Stimulated activated CD8-positive, alpha-beta memory T cell treated with anti-CD3 and anti-CD28 coated beads, Interleukin-7, amount 100 ng/mL, for 24 hours (primary cell): ENCODE data around the gene SSX5.
"Not testable (repeated sequence)": the region's sequence is repeated elsewhere in the genome, so short reads cannot be mapped to it uniquely, and the experiment has no call there.

Source experiments
- DNase-seq: peaks from one replicate; pipeline ENCODE4 v3.0.0-alpha.2; 2020; ENCODE audit warnings: low read depth

The SSX5 gene, protein sequence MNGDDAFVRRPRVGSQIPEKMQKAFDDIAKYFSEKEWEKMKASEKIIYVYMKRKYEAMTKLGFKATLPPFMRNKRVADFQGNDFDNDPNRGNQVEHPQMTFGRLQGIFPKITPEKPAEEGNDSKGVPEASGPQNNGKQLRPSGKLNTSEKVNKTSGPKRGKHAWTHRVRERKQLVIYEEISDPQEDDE

GRCh38 chrX:48196745-48197201, at the start of gene SSX5:
SSX5 (minus strand) TSS chrX:48196795; CDS start chrX:48195358, 1,437 bp downstream.
- DNase-seq: no peak

DNA sequence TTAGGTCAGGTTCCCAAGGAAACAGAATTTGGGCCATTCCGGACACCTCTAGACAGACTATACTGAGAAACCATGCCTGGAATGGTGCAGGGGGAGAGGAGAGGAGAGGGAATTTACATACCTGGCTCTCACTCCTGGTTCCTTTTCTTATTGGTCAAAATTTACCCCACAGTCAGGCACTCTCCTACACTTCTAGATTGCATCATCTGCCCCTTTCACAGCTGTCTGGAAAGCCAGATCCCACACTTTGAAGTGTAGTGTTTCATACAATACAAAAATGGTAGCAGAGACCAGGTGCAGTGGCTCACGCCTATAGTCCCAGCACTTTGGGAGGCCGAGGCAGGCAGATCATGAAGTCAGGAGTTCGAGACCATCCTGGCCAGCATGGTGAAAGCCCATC, 27.6 kb upstream of the SSX5 start:
- not testable (repeated sequence) for DNase-seq

DNA sequence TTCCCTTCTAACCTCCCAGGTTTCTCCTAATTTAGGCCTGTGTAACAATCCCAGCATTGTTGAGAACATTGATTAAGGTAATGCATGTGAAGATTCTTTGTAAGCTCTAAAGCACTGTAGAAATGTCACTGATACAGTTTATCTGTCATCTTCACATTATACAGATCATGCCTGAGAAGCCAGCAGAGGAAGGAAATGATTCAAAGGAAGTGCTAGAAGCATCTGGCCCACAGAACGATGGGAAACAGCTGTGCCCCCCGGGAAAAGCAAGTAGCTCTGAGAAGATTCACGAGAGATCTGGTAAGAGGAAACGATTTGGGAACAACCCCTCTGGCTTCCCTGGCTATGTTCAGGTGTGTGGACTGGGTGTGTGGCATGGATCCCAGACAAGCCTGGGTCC, 17.7 kb upstream of the SSX5 start:
- DNase-seq: not testable (repeated sequence)

DNA sequence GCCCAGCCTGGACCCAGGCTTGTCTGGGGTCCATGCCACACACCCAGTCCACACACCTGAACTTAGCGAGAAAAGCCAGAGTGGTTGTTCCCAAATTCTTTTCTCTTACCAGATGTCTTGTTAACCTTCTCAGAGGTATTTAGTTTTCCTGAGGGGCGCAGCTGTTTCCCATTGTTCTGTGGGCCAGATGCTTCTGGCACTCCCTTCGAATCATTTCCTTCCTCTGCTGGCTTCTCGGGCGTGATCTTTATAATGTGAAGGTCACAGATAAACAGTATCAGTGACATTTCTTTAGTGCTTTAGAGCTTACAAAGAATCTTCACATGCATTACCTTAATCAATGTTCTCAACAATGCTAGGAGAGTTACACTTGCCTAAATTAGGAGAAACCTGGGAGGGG, 6.6 kb downstream of the SSX5 start:
- DNase-seq: not testable (repeated sequence)

- DNase-seq: not testable (repeated sequence)
These were observed 14.7 kb downstream of the SSX5 start for GRCh38 chrX:48181882-48182281.

GRCh38 chrX:48180811-48181210, 15.8 kb downstream of the SSX5 start:
- no peak for DNase-seq

DNA sequence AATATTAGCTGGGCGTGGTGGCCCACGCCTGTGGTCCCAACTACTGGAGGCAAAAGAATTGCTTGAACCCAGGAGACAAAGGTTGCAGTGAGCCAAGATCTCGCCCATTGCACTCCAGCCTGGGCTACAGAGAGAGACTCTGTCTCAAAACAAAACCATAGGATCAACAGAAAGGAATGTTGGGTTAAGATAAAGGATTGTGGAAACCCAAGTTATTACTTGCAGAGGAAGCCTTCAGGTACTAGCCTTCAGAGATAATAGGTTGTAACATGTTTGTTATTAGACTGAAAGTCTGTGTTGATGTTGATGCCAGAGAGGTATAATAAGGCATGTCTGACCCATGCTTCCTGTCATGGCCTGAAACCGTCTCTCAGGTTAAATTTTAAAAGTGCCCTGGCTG, 16.9 kb downstream of the SSX5 start:
- no peak for DNase-seq

DNA sequence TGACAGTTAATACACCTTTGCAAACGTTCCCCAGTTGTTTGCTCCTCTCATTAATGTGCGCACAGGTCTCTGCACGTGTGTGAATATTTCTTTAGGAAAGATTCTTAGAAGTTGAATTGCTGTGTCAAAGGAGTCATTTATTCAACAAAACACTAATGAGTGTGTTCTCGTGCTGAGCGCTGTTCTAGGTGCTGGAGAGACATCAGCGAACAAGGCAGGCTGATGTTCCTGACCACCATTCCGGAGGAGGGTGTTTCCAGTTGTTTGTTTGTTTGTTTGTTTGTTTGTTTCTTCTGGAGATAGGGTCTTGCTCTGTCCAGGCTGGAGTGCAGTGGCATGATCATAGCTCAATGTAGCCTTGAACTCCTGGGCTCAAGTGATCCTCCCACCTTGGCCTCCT, 30.3 kb downstream of the SSX5 start:
- DNase-seq: not testable (repeated sequence)

DNA sequence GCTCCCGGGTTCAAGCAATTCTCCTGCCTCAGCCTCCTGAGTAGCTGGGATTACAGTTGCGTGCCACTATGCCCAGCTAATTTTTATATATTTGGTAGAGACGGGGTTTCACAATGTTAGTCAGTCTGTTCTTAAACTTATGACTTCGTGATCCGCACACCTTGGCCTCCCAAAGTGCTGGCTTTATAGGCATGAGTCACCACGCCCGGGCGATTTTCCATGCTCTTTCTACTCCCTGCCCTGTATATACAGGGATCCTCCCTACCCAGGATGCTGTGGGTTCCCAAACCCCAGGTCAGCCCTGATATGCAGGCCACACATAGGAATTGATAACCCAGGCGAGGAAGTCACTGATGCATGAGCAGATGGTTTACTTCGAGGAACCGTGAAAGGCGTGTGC, 31.4 kb downstream of the SSX5 start:
- DNase-seq: no peak

DNA sequence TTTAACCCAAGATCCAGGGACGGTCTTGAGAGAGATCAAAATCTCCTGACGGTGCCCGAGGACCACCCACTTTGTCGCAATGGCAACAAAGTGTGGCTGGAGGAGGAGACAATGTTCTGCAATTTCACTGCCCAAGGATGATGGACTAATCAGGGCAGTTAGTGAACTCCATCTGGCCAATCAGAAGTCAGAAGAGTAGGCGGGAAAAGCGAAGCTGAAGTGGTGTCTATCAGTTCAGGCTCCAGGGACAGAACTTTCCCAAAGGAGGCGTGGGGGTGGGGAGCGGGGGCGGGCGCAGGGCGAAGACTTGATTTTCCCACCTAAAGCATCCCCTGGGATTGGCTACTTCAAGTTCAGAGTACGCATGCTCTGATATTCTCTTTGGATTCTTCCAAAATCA, 40.6 kb downstream of the SSX5 start:
- DNase-seq: no peak

DNA sequence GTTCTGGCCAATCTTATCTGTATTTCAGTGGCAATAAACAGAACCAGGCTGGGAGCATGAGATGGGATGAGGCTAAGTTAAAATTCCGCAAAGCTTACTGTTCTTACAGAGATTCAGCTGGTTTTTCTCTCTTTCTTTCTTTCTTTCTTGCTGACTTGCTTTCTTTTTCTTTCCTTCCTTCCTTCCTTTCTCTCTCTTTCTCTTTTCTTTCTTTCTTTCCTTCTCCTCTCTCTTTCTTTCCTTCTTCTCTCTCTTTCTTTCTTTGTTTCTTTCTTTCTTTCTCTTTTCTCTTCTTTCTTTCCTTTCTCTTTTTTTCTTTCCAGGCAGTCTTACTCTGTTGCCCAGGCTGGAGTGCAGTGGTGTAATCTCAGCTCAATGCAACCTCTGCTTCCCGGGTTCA, 41.8 kb downstream of the SSX5 start:
- DNase-seq: no peak

DNA sequence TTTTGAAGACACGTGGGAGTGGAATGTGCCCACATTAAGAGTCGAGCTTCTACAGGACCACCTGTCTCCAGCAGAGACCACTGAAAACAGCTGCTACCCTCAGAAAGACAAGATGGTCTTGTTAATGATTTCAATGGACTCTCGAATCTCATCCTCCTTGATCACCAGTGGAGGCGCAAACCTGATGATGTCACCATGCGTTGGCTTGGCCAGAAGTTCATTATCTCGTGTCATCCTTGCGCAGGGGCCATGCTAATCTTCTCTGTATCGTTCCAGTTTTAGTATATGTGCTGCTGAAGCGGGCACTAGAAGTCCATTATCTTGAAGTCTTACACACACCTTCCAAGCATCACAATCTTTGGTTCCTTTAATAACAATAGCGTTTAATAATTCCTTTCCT, 42.8 kb downstream of the SSX5 start:
- no peak for DNase-seq

DNA sequence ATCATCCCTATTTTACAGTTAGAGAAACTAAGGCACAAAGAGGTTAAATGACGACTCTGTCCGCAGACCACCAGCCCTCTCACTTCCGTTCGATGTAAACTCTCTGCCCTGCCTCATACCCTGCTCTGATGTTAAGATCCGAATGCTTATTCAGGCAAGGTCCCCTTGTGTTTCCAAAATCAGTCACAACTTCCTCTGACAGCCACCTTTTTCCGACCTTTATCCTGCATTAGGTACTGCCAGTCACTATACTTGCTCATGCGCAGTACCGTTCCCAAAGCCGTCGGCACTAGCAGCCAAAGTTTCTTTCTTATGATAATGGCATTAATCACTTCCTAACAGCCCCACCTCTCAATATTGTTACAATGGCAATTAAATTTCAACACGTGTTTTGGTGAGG, 53.9 kb downstream of the SSX5 start:
- not testable (repeated sequence) for DNase-seq

- DNase-seq: not testable (repeated sequence)
These were observed 54.6 kb downstream of the SSX5 start for GRCh38 chrX:48141810-48142508.

- DNase-seq: not testable (repeated sequence)
These were observed 57.5 kb downstream of the SSX5 start for GRCh38 chrX:48139076-48139475.
